Measurements from ENCODE around the gene RAET1L. TPM values are rescaled to one million over a fixed set of nuclear protein-coding genes. Genes with fewer than 3 reads are reported as not detected.
"Not testable (repeated sequence)": the region's sequence is repeated elsewhere in the genome, so short reads cannot be mapped to it uniquely, and the experiment has no call there.

RAET1L gene
- total RNA-seq, 1 experiment from 2014 or later, result not detected

- CTCF ChIA-PET, result no interaction called here
- Histone ChIP-seq H3K27me3 (replicated peaks; ENCODE audit: insufficient read depth, low read depth, low read length, poor library complexity) (peaks cover 16% of the 10 kb centered on the region), H3K36me3 (ENCODE audit: insufficient read depth, low read length, poor library complexity, severe bottlenecking) (no peaks in the 10 kb centered on the region), H3K27ac (ENCODE audit: low read depth, low read length, poor library complexity, severe bottlenecking) (no peak overlapping the region), H3K4me3 (ENCODE audit: low read depth, low read length, poor library complexity, severe bottlenecking) (no peak overlapping the region), H3K4me1 (ENCODE audit: insufficient read depth, low read length, poor library complexity, severe bottlenecking) (peaks cover 8% of the 10 kb centered on the region), H3K9me3 (ENCODE audit: low read depth, low read length, poor library complexity, severe bottlenecking) (no peaks in the 10 kb centered on the region)
- DNase-seq (ENCODE audit: low spot score), result no peak
- TF ChIP-seq, protein P1, sequence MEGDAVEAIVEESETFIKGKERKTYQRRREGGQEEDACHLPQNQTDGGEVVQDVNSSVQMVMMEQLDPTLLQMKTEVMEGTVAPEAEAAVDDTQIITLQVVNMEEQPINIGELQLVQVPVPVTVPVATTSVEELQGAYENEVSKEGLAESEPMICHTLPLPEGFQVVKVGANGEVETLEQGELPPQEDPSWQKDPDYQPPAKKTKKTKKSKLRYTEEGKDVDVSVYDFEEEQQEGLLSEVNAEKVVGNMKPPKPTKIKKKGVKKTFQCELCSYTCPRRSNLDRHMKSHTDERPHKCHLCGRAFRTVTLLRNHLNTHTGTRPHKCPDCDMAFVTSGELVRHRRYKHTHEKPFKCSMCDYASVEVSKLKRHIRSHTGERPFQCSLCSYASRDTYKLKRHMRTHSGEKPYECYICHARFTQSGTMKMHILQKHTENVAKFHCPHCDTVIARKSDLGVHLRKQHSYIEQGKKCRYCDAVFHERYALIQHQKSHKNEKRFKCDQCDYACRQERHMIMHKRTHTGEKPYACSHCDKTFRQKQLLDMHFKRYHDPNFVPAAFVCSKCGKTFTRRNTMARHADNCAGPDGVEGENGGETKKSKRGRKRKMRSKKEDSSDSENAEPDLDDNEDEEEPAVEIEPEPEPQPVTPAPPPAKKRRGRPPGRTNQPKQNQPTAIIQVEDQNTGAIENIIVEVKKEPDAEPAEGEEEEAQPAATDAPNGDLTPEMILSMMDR (conservative IDR thresholded peaks at IDR 0.05; ENCODE audit: low read depth, low read length), result no peak
- TF ChIP-seq EZH2 (IDR thresholded peaks at IDR 0.05; ENCODE audit: borderline replicate concordance, low read depth, low read length, poor library complexity, severe bottlenecking), result no peak
- POLR2A ChIA-PET (ENCODE audit: low non-redundant PET), result no interaction called here
- BruUV-seq (replicated peaks), result no TSS peak
- intact Hi-C loops (cut with micrococcal nuclease; ENCODE audit: unreplicated experiment), result no loop called here
These were observed 631 bp downstream of the RAET1L start for GRCh38 chr6:150024646-150025155.

GRCh38 chr6:150024021-150024420 is 1.3 kb downstream of the RAET1L start:
- H3K9me3 ChIP-seq (ENCODE audit: low read depth, low read length, poor library complexity, severe bottlenecking); intact Hi-C loops (cut with micrococcal nuclease; ENCODE audit: unreplicated experiment); DNase-seq (ENCODE audit: low spot score); CTCF ChIA-PET; H3K4me3 ChIP-seq (ENCODE audit: low read depth, low read length, poor library complexity, severe bottlenecking); H3K4me1 ChIP-seq (ENCODE audit: insufficient read depth, low read length, poor library complexity, severe bottlenecking); H3K27ac ChIP-seq (ENCODE audit: low read depth, low read length, poor library complexity, severe bottlenecking); BruUV-seq (replicated peaks); H3K36me3 ChIP-seq (ENCODE audit: insufficient read depth, low read length, poor library complexity, severe bottlenecking); POLR2A ChIA-PET (ENCODE audit: low non-redundant PET): not testable (repeated sequence)
- peaks cover 16% of the 10 kb centered on the region for H3K27me3 ChIP-seq (replicated peaks; ENCODE audit: insufficient read depth, low read depth, low read length, poor library complexity)

DNA sequence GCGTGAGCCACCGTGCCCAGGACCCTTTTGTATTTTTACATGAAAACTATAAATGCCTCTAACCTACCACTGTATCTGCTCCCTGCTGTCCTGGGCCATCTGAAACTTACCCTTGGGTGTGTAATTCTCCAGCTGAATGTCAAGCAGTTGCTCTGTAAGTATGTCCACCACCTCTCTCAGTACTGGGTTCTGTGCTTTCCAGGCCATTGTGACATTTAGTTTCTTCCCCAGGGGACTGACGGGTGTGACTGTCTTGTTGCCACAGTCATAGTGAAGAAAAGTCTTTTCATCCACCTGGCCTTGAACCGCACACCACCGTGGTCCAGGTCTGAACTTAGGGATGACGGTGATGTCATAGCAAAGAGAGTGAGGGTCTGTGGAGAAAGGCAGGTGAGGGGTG is 3.5 kb downstream of the RAET1L start:
- H3K27ac ChIP-seq (ENCODE audit: low read depth, low read length, poor library complexity, severe bottlenecking); POLR2A ChIA-PET (ENCODE audit: low non-redundant PET); H3K4me3 ChIP-seq (ENCODE audit: low read depth, low read length, poor library complexity, severe bottlenecking); BruUV-seq (replicated peaks); H3K4me1 ChIP-seq (ENCODE audit: insufficient read depth, low read length, poor library complexity, severe bottlenecking); H3K9me3 ChIP-seq (ENCODE audit: low read depth, low read length, poor library complexity, severe bottlenecking); DNase-seq (ENCODE audit: low spot score); CTCF ChIA-PET; H3K36me3 ChIP-seq (ENCODE audit: insufficient read depth, low read length, poor library complexity, severe bottlenecking); intact Hi-C loops (cut with micrococcal nuclease; ENCODE audit: unreplicated experiment): not testable (repeated sequence)
- peaks cover 25% of the 10 kb centered on the region for H3K27me3 ChIP-seq (replicated peaks; ENCODE audit: insufficient read depth, low read depth, low read length, poor library complexity)

GRCh38 chr6:150018846-150019580 is 6.3 kb downstream of the RAET1L start:
- Histone ChIP-seq H3K36me3 (ENCODE audit: insufficient read depth, low read length, poor library complexity, severe bottlenecking) (no peaks in the 10 kb centered on the region), H3K27me3 (replicated peaks; ENCODE audit: insufficient read depth, low read depth, low read length, poor library complexity) (peaks cover 31% of the 10 kb centered on the region), H3K4me1 (ENCODE audit: insufficient read depth, low read length, poor library complexity, severe bottlenecking) (no peaks in the 10 kb centered on the region), H3K4me3 (ENCODE audit: low read depth, low read length, poor library complexity, severe bottlenecking) (no peak overlapping the region), H3K9me3 (ENCODE audit: low read depth, low read length, poor library complexity, severe bottlenecking) (no peaks in the 10 kb centered on the region), H3K27ac (ENCODE audit: low read depth, low read length, poor library complexity, severe bottlenecking) (no peak overlapping the region)
- CTCF ChIA-PET, result interaction anchor here (0.7 kb wide), 1 partner anchor 873 kb away, joined by 3 read pairs; no protein-coding TSS in a partner anchor
- no TSS peak for BruUV-seq (replicated peaks)
- intact Hi-C loops (cut with micrococcal nuclease; ENCODE audit: unreplicated experiment), result loop anchor here (5.0 kb wide), 1 partner anchor 798 kb away; no protein-coding TSS in a partner anchor
- TF ChIP-seq, protein P1 (conservative IDR thresholded peaks at IDR 0.05; ENCODE audit: low read depth, low read length), result no peak
- TF ChIP-seq EZH2 (IDR thresholded peaks at IDR 0.05; ENCODE audit: borderline replicate concordance, low read depth, low read length, poor library complexity, severe bottlenecking), result no peak
- POLR2A ChIA-PET (ENCODE audit: low non-redundant PET), result no interaction called here
- DNase-seq (ENCODE audit: low spot score), result no peak

Measured in A673 (cell line).